ENCODE results near the gene CACTIN. TPM values are rescaled to one million over a fixed set of nuclear protein-coding genes. Genes with fewer than 3 reads are reported as not detected.

The CACTIN gene
- total and polyA plus RNA-seq, 10 donors: 10.8 to 27.1 (median 21.8) TPM

GRCh38 chr19:3638208-3639193 is 11.9 kb upstream of the CACTIN start:
- no peaks in the 10 kb centered on the region for H3K27me3 ChIP-seq (replicated peaks in 1 of 7)
- DNase-seq: no peak
- 86 to 93% (median 92%) methylated on average over 30 to 55 of the region's 55 CpGs for WGBS, 5 donors
- no peak overlapping the region for H3K27ac ChIP-seq
- H3K9me3 ChIP-seq: no peaks in the 10 kb centered on the region
- no peak overlapping the region for H3K4me3 ChIP-seq
- no peaks in the 10 kb centered on the region for H3K4me1 ChIP-seq
- intact Hi-C loops (cut with DNase I; ENCODE audit: low total_unique reads): no loop called here
- peaks cover 0 to 100% (median 62%) of the 10 kb centered on the region in 6 donors for H3K36me3 ChIP-seq
- TF ChIP-seq CTCF (IDR thresholded peaks at IDR 0.05 in 8 of 11, conservative IDR thresholded peaks at IDR 0.05 in 3 of 11): no peak
- TF ChIP-seq POLR2A (IDR thresholded peaks at IDR 0.05): no peak
- TF ChIP-seq POLR2AphosphoS5 (IDR thresholded peaks at IDR 0.05): peak in 1 of 3 donors; percentile 31

DNA sequence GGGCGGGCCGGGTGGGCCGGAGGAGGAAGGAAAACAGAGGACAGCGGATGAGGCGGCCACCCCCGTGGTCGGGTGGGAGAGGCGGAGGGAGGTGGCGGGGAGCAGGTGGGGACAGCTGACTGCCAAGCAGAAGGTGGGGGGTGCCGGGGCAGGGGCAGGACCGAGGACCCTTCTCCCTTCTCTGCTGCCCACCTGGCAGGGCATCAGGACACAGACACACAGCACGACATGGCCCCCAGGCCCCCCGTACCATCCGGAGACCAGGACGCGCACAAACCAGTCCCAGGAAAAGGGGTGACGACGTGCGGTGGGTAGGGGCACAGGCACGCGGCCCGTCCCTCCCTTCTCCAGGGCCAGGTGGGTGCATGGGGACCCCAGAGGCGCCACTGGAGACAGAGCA is 11.0 kb upstream of the CACTIN start:
- DNase-seq: no peak
- H3K27me3 ChIP-seq (replicated peaks in 1 of 7): no peaks in the 10 kb centered on the region
- H3K27ac ChIP-seq: no peak overlapping the region
- no peak for TF ChIP-seq POLR2AphosphoS5 (IDR thresholded peaks at IDR 0.05)
- no peak for TF ChIP-seq CTCF (IDR thresholded peaks at IDR 0.05 in 8 of 11, conservative IDR thresholded peaks at IDR 0.05 in 3 of 11)
- no peak for TF ChIP-seq POLR2A (IDR thresholded peaks at IDR 0.05)
- intact Hi-C loops (cut with DNase I; ENCODE audit: low total_unique reads): no loop called here
- no peaks in the 10 kb centered on the region for H3K9me3 ChIP-seq
- no peaks in the 10 kb centered on the region for H3K4me1 ChIP-seq
- WGBS, 5 donors: 88 to 95% (median 92%) methylated on average over 19 to 23 of the region's 23 CpGs
- peaks cover 0 to 100% (median 63%) of the 10 kb centered on the region in 6 donors for H3K36me3 ChIP-seq
- no peak overlapping the region for H3K4me3 ChIP-seq

- Histone ChIP-seq H3K27ac (no peak overlapping the region), H3K4me1 (no peaks in the 10 kb centered on the region), H3K36me3 (peaks cover 0 to 100% (median 64%) of the 10 kb centered on the region in 6 donors), H3K27me3 (replicated peaks in 1 of 7) (no peaks in the 10 kb centered on the region), H3K9me3 (no peaks in the 10 kb centered on the region), H3K4me3 (no peak overlapping the region)
- TF ChIP-seq POLR2A (IDR thresholded peaks at IDR 0.05): no peak
- TF ChIP-seq POLR2AphosphoS5 (IDR thresholded peaks at IDR 0.05): no peak
- TF ChIP-seq CTCF (IDR thresholded peaks at IDR 0.05 in 8 of 11, conservative IDR thresholded peaks at IDR 0.05 in 3 of 11): no peak
- intact Hi-C loops (cut with DNase I; ENCODE audit: low total_unique reads): no loop called here
- 80 to 96% (median 94%) methylated on average over 4 to 20 of the region's 20 CpGs for WGBS, 5 donors
- no peak for DNase-seq
These were observed 10.4 kb upstream of the CACTIN start for GRCh38 chr19:3636962-3637361.

DNA sequence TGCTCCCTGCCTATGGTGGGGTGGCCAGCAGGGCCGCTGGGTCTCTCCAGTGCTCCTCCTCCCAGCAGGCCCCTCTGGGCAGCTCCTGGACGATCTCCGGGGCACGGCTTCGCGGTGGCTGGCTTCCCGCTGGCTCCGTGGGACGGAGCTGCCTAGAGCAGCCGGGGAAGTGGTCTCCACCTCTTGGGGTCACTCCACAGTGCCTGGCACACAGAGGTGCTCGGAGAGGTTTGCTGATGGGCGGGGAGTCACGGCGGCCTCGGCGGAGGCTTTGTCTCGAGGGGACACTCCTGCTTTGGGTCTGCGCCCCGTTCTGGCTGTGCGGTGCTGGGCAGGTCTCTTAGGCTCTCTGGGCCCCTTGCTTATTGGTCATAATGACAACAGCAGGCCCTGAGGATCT is 9.9 kb upstream of the CACTIN start:
- 66 to 95% (median 92%) methylated on average over 2 to 20 of the region's 20 CpGs for WGBS, 5 donors
- TF ChIP-seq CTCF (IDR thresholded peaks at IDR 0.05 in 8 of 11, conservative IDR thresholded peaks at IDR 0.05 in 3 of 11) (no peak), POLR2A (IDR thresholded peaks at IDR 0.05) (no peak), POLR2AphosphoS5 (IDR thresholded peaks at IDR 0.05) (no peak)
- H3K27ac ChIP-seq: no peak overlapping the region
- H3K27me3 ChIP-seq (replicated peaks in 1 of 7): no peaks in the 10 kb centered on the region
- H3K9me3 ChIP-seq: no peaks in the 10 kb centered on the region
- no peak overlapping the region for H3K4me3 ChIP-seq
- peaks cover 0 to 100% (median 64%) of the 10 kb centered on the region in 6 donors for H3K36me3 ChIP-seq
- H3K4me1 ChIP-seq: no peaks in the 10 kb centered on the region
- intact Hi-C loops (cut with DNase I; ENCODE audit: low total_unique reads): no loop called here
- DNase-seq: no peak
